Epidermal melanocyte (primary cell): Measurements from ENCODE around the gene PLEKHG4B.
"Not testable (repeated sequence)": the region's sequence is repeated elsewhere in the genome, so short reads cannot be mapped to it uniquely, and the experiment has no call there.

Experiments used
- DNase-seq: peaks from one replicate; pipeline ENCODE4 v3.0.0; 2011; ENCODE audit warnings: low spot score; ENCODE audit not compliant: insufficient read length

PLEKHG4B gene

GRCh38 chr5:186091-187041, 94.4 kb downstream of the PLEKHG4B start:
- no peak for DNase-seq

GRCh38 chr5:187042-187431, 95.1 kb downstream of the PLEKHG4B start:
- DNase-seq: no peak

- DNase-seq: no peak
Observed at GRCh38 chr5:187617-188451, 95.9 kb downstream of the PLEKHG4B start.

- DNase-seq: peak; percentile 96
Observed at GRCh38 chr5:188488-189481, 96.8 kb downstream of the PLEKHG4B start.

GRCh38 chr5:189486-189885, 97.5 kb downstream of the PLEKHG4B start:
- DNase-seq: no peak

- DNase-seq: no peak
Observed at GRCh38 chr5:189976-190365, 98.0 kb downstream of the PLEKHG4B start.

- DNase-seq: no peak
Observed at GRCh38 chr5:190366-191035, 98.5 kb downstream of the PLEKHG4B start.

- DNase-seq: no peak
Observed at GRCh38 chr5:191036-191948, 99.3 kb downstream of the PLEKHG4B start, which contains the start of gene LRRC14B. Gene LRRC14B (plus strand): TSS chr5:191495. CDS start chr5:191539, 44 bp downstream.

GRCh38 chr5:191949-192690, 100.2 kb downstream of the PLEKHG4B start:
- no peak for DNase-seq

- no peak for DNase-seq
Observed at GRCh38 chr5:192691-192969, 100.7 kb downstream of the PLEKHG4B start.

- no peak for DNase-seq
Observed at GRCh38 chr5:192970-193831, 101.2 kb downstream of the PLEKHG4B start.

- DNase-seq: no peak
Observed at GRCh38 chr5:194102-194501, 102.1 kb downstream of the PLEKHG4B start.

GRCh38 chr5:194603-195209, 102.7 kb downstream of the PLEKHG4B start:
- DNase-seq: no peak

- no peak for DNase-seq
Observed at GRCh38 chr5:195401-196160, 103.6 kb downstream of the PLEKHG4B start.

- DNase-seq: no peak
Observed at GRCh38 chr5:196350-196749, 104.4 kb downstream of the PLEKHG4B start.

- not testable (repeated sequence) for DNase-seq
Observed at GRCh38 chr5:197031-197430, 105.1 kb downstream of the PLEKHG4B start.
